Measurements from ENCODE around the gene WDR27.

DNA sequence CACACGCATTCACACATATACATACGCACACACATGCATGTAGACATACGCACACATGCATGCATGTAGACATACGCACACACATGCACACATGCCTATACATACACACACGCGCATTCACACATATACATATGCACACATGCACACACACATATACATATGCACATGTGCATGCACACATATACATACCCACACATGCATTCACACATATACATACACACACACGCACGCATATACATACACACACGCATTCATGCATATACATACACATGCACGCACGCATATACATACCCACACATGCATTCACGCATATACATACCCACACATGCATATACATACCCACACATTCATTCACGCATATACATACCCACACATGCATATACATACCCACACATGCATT is 80.5 kb downstream of the WDR27 start:
- TF ChIP-seq EZH2 (optimal IDR thresholded peaks at IDR 0.05; ENCODE audit: low read depth, low read length): no peak
- TF ChIP-seq, protein P1, sequence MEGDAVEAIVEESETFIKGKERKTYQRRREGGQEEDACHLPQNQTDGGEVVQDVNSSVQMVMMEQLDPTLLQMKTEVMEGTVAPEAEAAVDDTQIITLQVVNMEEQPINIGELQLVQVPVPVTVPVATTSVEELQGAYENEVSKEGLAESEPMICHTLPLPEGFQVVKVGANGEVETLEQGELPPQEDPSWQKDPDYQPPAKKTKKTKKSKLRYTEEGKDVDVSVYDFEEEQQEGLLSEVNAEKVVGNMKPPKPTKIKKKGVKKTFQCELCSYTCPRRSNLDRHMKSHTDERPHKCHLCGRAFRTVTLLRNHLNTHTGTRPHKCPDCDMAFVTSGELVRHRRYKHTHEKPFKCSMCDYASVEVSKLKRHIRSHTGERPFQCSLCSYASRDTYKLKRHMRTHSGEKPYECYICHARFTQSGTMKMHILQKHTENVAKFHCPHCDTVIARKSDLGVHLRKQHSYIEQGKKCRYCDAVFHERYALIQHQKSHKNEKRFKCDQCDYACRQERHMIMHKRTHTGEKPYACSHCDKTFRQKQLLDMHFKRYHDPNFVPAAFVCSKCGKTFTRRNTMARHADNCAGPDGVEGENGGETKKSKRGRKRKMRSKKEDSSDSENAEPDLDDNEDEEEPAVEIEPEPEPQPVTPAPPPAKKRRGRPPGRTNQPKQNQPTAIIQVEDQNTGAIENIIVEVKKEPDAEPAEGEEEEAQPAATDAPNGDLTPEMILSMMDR (IDR thresholded peaks at IDR 0.05; ENCODE audit: low read length): no peak
- TF ChIP-seq EZH2phosphoT487 (IDR thresholded peaks at IDR 0.05; ENCODE audit: low read length): no peak
